ENCODE data around the gene CADPS.

GRCh38 chr3:62525281-62525680 is 349.9 kb downstream of the CADPS start:
- no peak for TF ChIP-seq EZH2 (IDR thresholded peaks at IDR 0.05; ENCODE audit: borderline replicate concordance)
- TF ChIP-seq, protein P1, sequence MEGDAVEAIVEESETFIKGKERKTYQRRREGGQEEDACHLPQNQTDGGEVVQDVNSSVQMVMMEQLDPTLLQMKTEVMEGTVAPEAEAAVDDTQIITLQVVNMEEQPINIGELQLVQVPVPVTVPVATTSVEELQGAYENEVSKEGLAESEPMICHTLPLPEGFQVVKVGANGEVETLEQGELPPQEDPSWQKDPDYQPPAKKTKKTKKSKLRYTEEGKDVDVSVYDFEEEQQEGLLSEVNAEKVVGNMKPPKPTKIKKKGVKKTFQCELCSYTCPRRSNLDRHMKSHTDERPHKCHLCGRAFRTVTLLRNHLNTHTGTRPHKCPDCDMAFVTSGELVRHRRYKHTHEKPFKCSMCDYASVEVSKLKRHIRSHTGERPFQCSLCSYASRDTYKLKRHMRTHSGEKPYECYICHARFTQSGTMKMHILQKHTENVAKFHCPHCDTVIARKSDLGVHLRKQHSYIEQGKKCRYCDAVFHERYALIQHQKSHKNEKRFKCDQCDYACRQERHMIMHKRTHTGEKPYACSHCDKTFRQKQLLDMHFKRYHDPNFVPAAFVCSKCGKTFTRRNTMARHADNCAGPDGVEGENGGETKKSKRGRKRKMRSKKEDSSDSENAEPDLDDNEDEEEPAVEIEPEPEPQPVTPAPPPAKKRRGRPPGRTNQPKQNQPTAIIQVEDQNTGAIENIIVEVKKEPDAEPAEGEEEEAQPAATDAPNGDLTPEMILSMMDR (IDR thresholded peaks at IDR 0.05; ENCODE audit: poor library complexity): no peak

Data from hepatocyte (in vitro differentiated cells).